ENCODE data around the gene EXOC1L.
"Not testable (repeated sequence)": the region's sequence is repeated elsewhere in the genome, so short reads cannot be mapped to it uniquely, and the experiment has no call there.

EXOC1L gene

GRCh38 chr4:55838356-55838755 is 18.8 kb downstream of the EXOC1L start:
- no peaks in the 10 kb centered on the region for H3K27me3 ChIP-seq (ENCODE audit: insufficient read depth, low read depth, severe bottlenecking)
- H3K27ac ChIP-seq: no peak overlapping the region
- peaks cover 2% of the 10 kb centered on the region for H3K9me3 ChIP-seq (ENCODE audit: severe bottlenecking)
- no peak overlapping the region for H3K4me3 ChIP-seq (ENCODE audit: low read depth, low read length)
- H3K36me3 ChIP-seq: no peaks in the 10 kb centered on the region
- no peak for DNase-seq
- TF ChIP-seq CTCF (IDR thresholded peaks at IDR 0.05; ENCODE audit: low read depth, low read length): no peak

- Histone ChIP-seq H3K36me3 (no peaks in the 10 kb centered on the region), H3K4me3 (ENCODE audit: low read depth, low read length) (no peak overlapping the region), H3K27ac (no peak overlapping the region), H3K27me3 (ENCODE audit: insufficient read depth, low read depth, severe bottlenecking) (no peaks in the 10 kb centered on the region), H3K9me3 (ENCODE audit: severe bottlenecking) (peaks cover 2% of the 10 kb centered on the region)
- TF ChIP-seq CTCF (IDR thresholded peaks at IDR 0.05; ENCODE audit: low read depth, low read length): no peak
- DNase-seq: no peak
Observed at GRCh38 chr4:55838952-55839351, 19.4 kb downstream of the EXOC1L start.

GRCh38 chr4:55840956-55841355 is 21.4 kb downstream of the EXOC1L start:
- H3K9me3 ChIP-seq (ENCODE audit: severe bottlenecking): peaks cover 2% of the 10 kb centered on the region
- no peaks in the 10 kb centered on the region for H3K36me3 ChIP-seq
- no peaks in the 10 kb centered on the region for H3K27me3 ChIP-seq (ENCODE audit: insufficient read depth, low read depth, severe bottlenecking)
- no peak for TF ChIP-seq CTCF (IDR thresholded peaks at IDR 0.05; ENCODE audit: low read depth, low read length)
- H3K4me3 ChIP-seq (ENCODE audit: low read depth, low read length): no peak overlapping the region
- DNase-seq: no peak
- no peak overlapping the region for H3K27ac ChIP-seq

GRCh38 chr4:55841373-55842239 is 22.0 kb downstream of the EXOC1L start:
- not testable (repeated sequence) for H3K4me3 ChIP-seq (ENCODE audit: low read depth, low read length); H3K27me3 ChIP-seq (ENCODE audit: insufficient read depth, low read depth, severe bottlenecking); H3K36me3 ChIP-seq; DNase-seq; H3K27ac ChIP-seq; H3K9me3 ChIP-seq (ENCODE audit: severe bottlenecking)

GRCh38 chr4:55842312-55842711 is 22.7 kb downstream of the EXOC1L start:
- DNase-seq; H3K27ac ChIP-seq; H3K4me3 ChIP-seq (ENCODE audit: low read depth, low read length); H3K9me3 ChIP-seq (ENCODE audit: severe bottlenecking); H3K36me3 ChIP-seq; H3K27me3 ChIP-seq (ENCODE audit: insufficient read depth, low read depth, severe bottlenecking): not testable (repeated sequence)

GRCh38 chr4:55849724-55850123 is 30.1 kb downstream of the EXOC1L start:
- no peaks in the 10 kb centered on the region for H3K9me3 ChIP-seq (ENCODE audit: severe bottlenecking)
- no peaks in the 10 kb centered on the region for H3K36me3 ChIP-seq
- no peak overlapping the region for H3K27ac ChIP-seq
- no peaks in the 10 kb centered on the region for H3K27me3 ChIP-seq (ENCODE audit: insufficient read depth, low read depth, severe bottlenecking)
- TF ChIP-seq CTCF (IDR thresholded peaks at IDR 0.05; ENCODE audit: low read depth, low read length): no peak
- no peak for DNase-seq
- no peak overlapping the region for H3K4me3 ChIP-seq (ENCODE audit: low read depth, low read length)

GRCh38 chr4:55851885-55852284 is 32.3 kb downstream of the EXOC1L start:
- Histone ChIP-seq H3K27me3 (ENCODE audit: insufficient read depth, low read depth, severe bottlenecking) (no peaks in the 10 kb centered on the region), H3K4me3 (ENCODE audit: low read depth, low read length) (no peak overlapping the region), H3K27ac (no peak overlapping the region), H3K36me3 (no peaks in the 10 kb centered on the region), H3K9me3 (ENCODE audit: severe bottlenecking) (no peaks in the 10 kb centered on the region)
- DNase-seq: no peak
- TF ChIP-seq CTCF (IDR thresholded peaks at IDR 0.05; ENCODE audit: low read depth, low read length): no peak

Measured in WERI-Rb-1 (cell line).